Prostate gland (tissue), 2 donors: ENCODE measurements around the gene HLA-DMA. TPM values are rescaled to one million over a fixed set of nuclear protein-coding genes. Genes with fewer than 3 reads are reported as not detected.

Experiments
- DNase-seq: peaks from one replicate; pipeline ENCODE4 v3.0.0-alpha.2; 2019; ENCODE audit warnings: low spot score
- H3K27ac ChIP-seq, 2 donors: fragments of 200-600 bp; sonication (generic); 2 replicates each; pipeline ENCODE4 v1.5.1; 2017 to 2019
- H3K27me3 ChIP-seq: fragments of 200-600 bp; sonication (generic); replicated peaks from 2 replicates; pipeline ENCODE4 v1.5.1; 2019; ENCODE audit not compliant: insufficient read depth
- H3K36me3 ChIP-seq, 2 donors: fragments of 200-600 bp; sonication (generic); 1 replicate in 1 of 2; 2 replicates in 1 of 2; pipeline versions ENCODE4 v1.5.1 to v1.8.1; 2017 to 2019
- H3K4me1 ChIP-seq: fragments of 200-600 bp; sonication (generic); replicated peaks from 2 replicates; pipeline ENCODE4 v1.5.1; 2019
- H3K4me3 ChIP-seq, 2 donors: fragments of 200-600 bp; sonication (generic); 2 replicates each; pipeline ENCODE4 v1.5.1; 2017 to 2019
- H3K9me3 ChIP-seq: fragments of 200-600 bp; sonication (generic); 2 replicates; pipeline ENCODE4 v1.5.1; 2017
- POLR2A ChIP-seq: fragments of 450-650 bp; IDR thresholded peaks from one replicate; pipeline ENCODE4 v1.6.1; 2016; ENCODE audit warnings: antibody characterized with exemption, mild to moderate bottlenecking
- POLR2AphosphoS5 ChIP-seq: sonication (generic); formaldehyde crosslinking; IDR thresholded peaks from one replicate; pipeline ENCODE4 v1.6.1; 2017; ENCODE audit warnings: antibody characterized with exemption
- WGBS: methylation state at CpG from one replicate; pipeline ENCODE4 v1.1.5; 2018; 5-methylcytosine and 5-hydroxymethylcytosine counted together
- intact Hi-C: fragments of 100-400 bp; cut with DNase I; formaldehyde crosslinking; loops from one replicate; pipeline ENCODE4 v1.14.2; 2022
- total RNA-seq, 2 donors: library from RNA; depleted of rRNA; stranded (reverse); fragments of >200 nt; gene quantifications; one replicate each; pipeline ENCODE4 v1.1.0, GENCODE V29; 2016
- TF ChIP-seq, protein P1 (sequence below), 4 experiments: fragments of 200-600 bp in 2 of 4; fragments of 450-650 bp in 2 of 4; sonication (generic) in 2 of 4; IDR thresholded peaks; 1 replicate in 3 of 4; 2 replicates in 1 of 4; pipeline ENCODE4 v1.5.1; 2016 to 2019; ENCODE audit warnings: antibody characterized with exemption in 4 of 4, mild to moderate bottlenecking in 2 of 4, moderate library complexity in 2 of 4

The HLA-DMA gene
- total RNA-seq, 2 donors from 2014 or later = 9.6 to 26.1 TPM

DNA sequence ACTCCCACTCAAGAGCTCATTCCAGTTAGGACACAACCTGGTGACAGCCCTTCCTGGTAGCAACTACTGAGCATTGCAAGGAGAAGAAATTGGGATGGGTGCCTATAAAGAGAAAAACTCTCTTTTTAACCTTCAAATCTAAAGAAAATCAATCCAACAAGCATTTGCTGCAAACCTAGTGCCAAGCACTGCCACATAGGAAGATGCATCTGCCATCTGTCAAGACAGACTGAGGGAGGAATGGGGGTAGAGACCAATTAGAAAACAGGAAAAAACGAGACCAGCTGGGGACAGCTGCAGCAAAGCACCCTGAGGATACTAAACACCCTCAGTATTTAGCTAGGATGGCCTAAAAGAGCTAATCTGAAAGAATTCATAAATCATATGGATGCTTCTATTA is 39.9 kb downstream of the HLA-DMA start:
- 44% methylated on average over 1 of the region's 1 CpG for whole genome bisulfite sequencing
- H3K27ac ChIP-seq = no peak overlapping the region
- intact Hi-C loops = no loop called here
- H3K27me3 ChIP-seq = peaks cover 3% of the 10 kb centered on the region
- no peaks in the 10 kb centered on the region for H3K9me3 ChIP-seq
- TF ChIP-seq, protein P1, sequence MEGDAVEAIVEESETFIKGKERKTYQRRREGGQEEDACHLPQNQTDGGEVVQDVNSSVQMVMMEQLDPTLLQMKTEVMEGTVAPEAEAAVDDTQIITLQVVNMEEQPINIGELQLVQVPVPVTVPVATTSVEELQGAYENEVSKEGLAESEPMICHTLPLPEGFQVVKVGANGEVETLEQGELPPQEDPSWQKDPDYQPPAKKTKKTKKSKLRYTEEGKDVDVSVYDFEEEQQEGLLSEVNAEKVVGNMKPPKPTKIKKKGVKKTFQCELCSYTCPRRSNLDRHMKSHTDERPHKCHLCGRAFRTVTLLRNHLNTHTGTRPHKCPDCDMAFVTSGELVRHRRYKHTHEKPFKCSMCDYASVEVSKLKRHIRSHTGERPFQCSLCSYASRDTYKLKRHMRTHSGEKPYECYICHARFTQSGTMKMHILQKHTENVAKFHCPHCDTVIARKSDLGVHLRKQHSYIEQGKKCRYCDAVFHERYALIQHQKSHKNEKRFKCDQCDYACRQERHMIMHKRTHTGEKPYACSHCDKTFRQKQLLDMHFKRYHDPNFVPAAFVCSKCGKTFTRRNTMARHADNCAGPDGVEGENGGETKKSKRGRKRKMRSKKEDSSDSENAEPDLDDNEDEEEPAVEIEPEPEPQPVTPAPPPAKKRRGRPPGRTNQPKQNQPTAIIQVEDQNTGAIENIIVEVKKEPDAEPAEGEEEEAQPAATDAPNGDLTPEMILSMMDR (IDR thresholded peaks at IDR 0.05) = no peak
- TF ChIP-seq POLR2AphosphoS5 = no peak
- no peak for TF ChIP-seq POLR2A
- no peak overlapping the region for H3K4me3 ChIP-seq
- no peaks in the 10 kb centered on the region for H3K36me3 ChIP-seq
- no peaks in the 10 kb centered on the region for H3K4me1 ChIP-seq
- DNase-seq = no peak

DNA sequence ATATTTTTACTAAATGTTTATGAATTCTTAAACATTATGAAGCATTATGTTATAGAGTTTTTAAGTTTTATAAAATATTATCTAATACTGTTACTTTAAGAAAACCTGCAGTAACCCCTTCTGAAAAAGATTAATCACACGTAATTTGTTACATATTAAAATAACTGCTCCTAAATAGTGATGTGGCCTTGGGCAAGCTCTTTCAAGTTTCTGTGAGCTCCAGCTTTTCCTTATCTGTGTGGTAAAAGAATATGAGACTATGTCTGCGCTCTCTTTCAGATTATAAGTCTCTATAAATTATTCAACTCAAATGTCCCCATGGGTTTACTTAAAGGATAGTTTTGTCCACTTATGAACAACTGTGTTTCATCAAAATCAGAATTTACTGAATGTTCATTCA is 44.0 kb downstream of the HLA-DMA start:
- Histone ChIP-seq H3K27me3 (peaks cover 3% of the 10 kb centered on the region), H3K36me3 (no peaks in the 10 kb centered on the region), H3K4me3 (no peak overlapping the region), H3K9me3 (no peaks in the 10 kb centered on the region), H3K4me1 (no peaks in the 10 kb centered on the region), H3K27ac (no peak overlapping the region)
- WGBS = 42% methylated on average over 2 of the region's 2 CpGs
- TF ChIP-seq, protein P1 (IDR thresholded peaks at IDR 0.05) = no peak
- TF ChIP-seq POLR2AphosphoS5 (no peak), POLR2A (no peak)
- intact Hi-C loops = no loop called here
- DNase-seq = no peak

DNA sequence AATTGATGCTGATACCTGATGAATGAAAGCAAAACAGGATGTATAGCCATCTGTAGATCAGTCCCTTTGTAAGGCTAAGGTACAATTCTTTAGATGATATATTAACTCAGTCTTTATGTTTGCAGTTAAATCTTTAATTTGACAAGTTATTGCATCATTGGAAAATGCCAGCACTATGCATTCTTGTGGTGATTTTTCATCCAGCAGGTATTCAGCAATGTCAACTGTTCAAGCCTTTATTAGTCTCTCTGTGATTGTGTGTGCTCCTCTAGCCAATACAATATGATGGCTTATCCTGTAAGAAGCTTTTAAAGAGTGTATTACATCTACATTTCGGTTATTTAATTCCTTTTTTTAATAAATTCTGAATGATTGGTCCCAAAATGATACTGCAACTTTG is 46.4 kb downstream of the HLA-DMA start:
- 69% methylated on average over 1 of the region's 1 CpG for WGBS
- Histone ChIP-seq H3K27ac (no peak overlapping the region), H3K36me3 (no peaks in the 10 kb centered on the region), H3K27me3 (no peaks in the 10 kb centered on the region), H3K9me3 (no peaks in the 10 kb centered on the region), H3K4me3 (no peak overlapping the region), H3K4me1 (no peaks in the 10 kb centered on the region)
- TF ChIP-seq POLR2A (no peak), POLR2AphosphoS5 (no peak)
- TF ChIP-seq, protein P1 (IDR thresholded peaks at IDR 0.05) = no peak
- intact Hi-C loops = no loop called here
- DNase-seq = no peak

DNA sequence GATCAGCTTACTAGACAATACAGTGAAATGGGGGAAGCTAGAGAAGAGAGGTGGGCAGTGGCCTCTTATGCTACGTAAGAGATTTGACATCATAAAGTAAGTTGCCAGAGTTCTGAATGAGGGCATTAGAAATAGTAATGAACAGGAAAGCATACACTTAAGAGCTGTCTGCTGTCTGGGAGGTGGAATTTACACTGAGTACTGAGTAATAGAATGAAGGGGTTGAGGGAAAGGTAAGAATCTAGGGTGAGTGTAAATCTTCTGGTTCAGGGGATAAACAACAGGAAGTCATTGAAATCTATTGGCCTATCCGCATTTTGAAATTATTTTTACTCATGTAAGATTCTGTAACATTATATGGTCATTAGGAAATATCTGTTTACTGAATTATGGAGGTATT is 47.8 kb downstream of the HLA-DMA start:
- no peaks in the 10 kb centered on the region for H3K27me3 ChIP-seq
- H3K9me3 ChIP-seq = no peaks in the 10 kb centered on the region
- 58% methylated on average over 2 of the region's 2 CpGs for WGBS
- no peak overlapping the region for H3K4me3 ChIP-seq
- intact Hi-C loops = no loop called here
- no peaks in the 10 kb centered on the region for H3K36me3 ChIP-seq
- TF ChIP-seq POLR2A (no peak), POLR2AphosphoS5 (no peak)
- TF ChIP-seq, protein P1 (IDR thresholded peaks at IDR 0.05) = no peak
- no peak for DNase-seq
- no peak overlapping the region for H3K27ac ChIP-seq
- H3K4me1 ChIP-seq = no peaks in the 10 kb centered on the region

- no peaks in the 10 kb centered on the region for H3K36me3 ChIP-seq
- H3K4me1 ChIP-seq = no peaks in the 10 kb centered on the region
- no peak overlapping the region for H3K27ac ChIP-seq
- no peak for DNase-seq
- no peaks in the 10 kb centered on the region for H3K27me3 ChIP-seq
- TF ChIP-seq POLR2A (no peak), POLR2AphosphoS5 (no peak)
- TF ChIP-seq, protein P1 (IDR thresholded peaks at IDR 0.05) = no peak
- H3K9me3 ChIP-seq = no peaks in the 10 kb centered on the region
- intact Hi-C loops = no loop called here
- no peak overlapping the region for H3K4me3 ChIP-seq
These were observed 48.9 kb downstream of the HLA-DMA start for GRCh38 chr6:32903952-32904351.

Other genes with a start within 250 kb of the HLA-DMA start
- 1 to 10 TPM in 1 of 2 donors, under 1 TPM in 1; 0.45 to 1.6 TPM for gene HLA-DQA2, start 211.7 kb downstream of the HLA-DMA start, total RNA-seq
- 1 to 10 TPM in 1 of 2 donors, not detected in 1; 1.5 TPM for gene HLA-DQB2, start 189.6 kb downstream of the HLA-DMA start, total RNA-seq
- gene HLA-DOB, start 136.1 kb downstream of the HLA-DMA start, total RNA-seq = under 1 TPM in 1 of 2 donors, not detected in 1; 0.41 TPM
- gene TAP2, start 114.4 kb downstream of the HLA-DMA start, total RNA-seq = 10 to 100 TPM in 1 of 2 donors, 1 to 10 TPM in 1; 7.1 to 15.8 TPM
- gene PSMB8, start 109.0 kb downstream of the HLA-DMA start, total RNA-seq = 10 to 100 TPM; 30.7 to 47.3 TPM
- 10 to 100 TPM; 30.6 to 47.4 TPM for gene TAP1, start 99.4 kb downstream of the HLA-DMA start, total RNA-seq
- 10 to 100 TPM; 22.4 to 27.7 TPM for gene PSMB9, start 98.9 kb downstream of the HLA-DMA start, total RNA-seq
- 10 to 100 TPM in 1 of 2 donors, 1 to 10 TPM in 1; 7.3 to 15.2 TPM for gene HLA-DMB, start 12.1 kb downstream of the HLA-DMA start, total RNA-seq
- 100 to 1,000 TPM; 153 to 252 TPM for gene BRD2, start 15.5 kb upstream of the HLA-DMA start, total RNA-seq
- gene HLA-DOA, start 56.5 kb upstream of the HLA-DMA start, total RNA-seq = 10 to 100 TPM in 1 of 2 donors, 1 to 10 TPM in 1; 7.2 to 14.6 TPM
- 10 to 100 TPM; 69.5 to 73.7 TPM for gene HLA-DPA1, start 120.6 kb upstream of the HLA-DMA start, total RNA-seq
- gene HLA-DPB1, start 122.9 kb upstream of the HLA-DMA start, total RNA-seq = 10 to 100 TPM; 51.6 to 57.5 TPM
- gene COL11A2, start 239.4 kb upstream of the HLA-DMA start, total RNA-seq = 1 to 10 TPM in 1 of 2 donors, under 1 TPM in 1; 0.91 to 3.6 TPM
- gene RXRB, start 247.6 kb upstream of the HLA-DMA start, total RNA-seq = 10 to 100 TPM; 30.6 to 40.5 TPM
- gene SLC39A7, start 247.8 kb upstream of the HLA-DMA start, total RNA-seq = 100 to 1,000 TPM; 109 to 182 TPM